ENCODE data around the gene EXT2. TPM values are rescaled to one million over a fixed set of nuclear protein-coding genes. Genes with fewer than 3 reads are reported as not detected.

The EXT2 gene
- total and polyA plus RNA-seq, 2 of the 13 experiments (the other 11 are each of a cell fraction or from before 2014, with no cell fraction given) = 61.5 to 68.7 TPM

- DNase-seq (ENCODE audit: low spot score) (no peak), ATAC-seq (no peak), FAIRE-seq (no peak)
- Histone ChIP-seq H3K4me2 (ENCODE audit: low read depth, low read length) (no peak overlapping the region), H3K9ac (ENCODE audit: insufficient read depth, low read depth, low read length) (no peak overlapping the region), H3K9me3 (ENCODE audit: low read length) (no peaks in the 10 kb centered on the region), H3K79me2 (ENCODE audit: insufficient read depth, low read length) (no peaks in the 10 kb centered on the region), H3K4me3 (replicated peaks in 1 of 3; ENCODE audit: insufficient read depth in 1 of 3, low read depth in 2 of 3, low read length in 3 of 3) (no peak overlapping the region), H3K4me1 (ENCODE audit: insufficient read depth, low read length) (no peaks in the 10 kb centered on the region), H2AFZ (ENCODE audit: low read length) (no peak overlapping the region), H3K27ac (ENCODE audit: extremely low read length, insufficient read depth, low read length) (no peak overlapping the region), H4K20me1 (ENCODE audit: insufficient read depth, low read length) (no peaks in the 10 kb centered on the region), H3K36me3 (replicated peaks in 1 of 2; ENCODE audit: control insufficient read depth in 1 of 2, insufficient read depth in 2 of 2, low read length in 2 of 2) (no peaks in the 10 kb centered on the region), H3K27me3 (ENCODE audit: control insufficient read depth in 1 of 2, insufficient read depth in 2 of 2, low read length in 2 of 2) (no peaks in the 10 kb centered on the region)
- intact Hi-C loops (cut with micrococcal nuclease; ENCODE audit: unreplicated experiment) (no loop called here), in situ Hi-C loops (cut with HindIII; ENCODE audit: extremely low pct_ligation_motif_present, low pct_unique_long_range_greater_than_20kb) (no loop called here)
- ChIA-PET POLR2A (no interaction called here), CTCF (ENCODE audit: low intra/inter-chr PET ratio, low total read pairs) (no interaction called here)
- TF ChIP-seq BATF2 (CRISPR knock-in tag; IDR thresholded peaks at IDR 0.05) (no peak), NR2F1 (CRISPR knock-in tag; IDR thresholded peaks at IDR 0.05) (no peak)
- WGBS (ENCODE audit: low lambda C conversion rate) = 95% methylated on average over 3 of the region's 3 CpGs
- no TSS peak for BruUV-seq (replicated peaks)
Observed at GRCh38 chr11:44221456-44221855, 126.0 kb downstream of the EXT2 start.

GRCh38 chr11:44221992-44222391 lies 126.5 kb downstream of the EXT2 start:
- no peak for TF ChIP-seq TAF1 (CRISPR knock-in tag; IDR thresholded peaks at IDR 0.05)
- no peak for TF ChIP-seq ZNF331 (CRISPR knock-in tag; IDR thresholded peaks at IDR 0.05)
- no peak for TF ChIP-seq CREB1 (IDR thresholded peaks at IDR 0.05)
- no peak for TF ChIP-seq CREB1 (CRISPR knock-in tag; IDR thresholded peaks at IDR 0.05)
- TF ChIP-seq ZSCAN12 (CRISPR knock-in tag; IDR thresholded peaks at IDR 0.05) = no peak
- no peak for TF ChIP-seq CSRNP2 (CRISPR knock-in tag; conservative IDR thresholded peaks at IDR 0.05; ENCODE audit: low read depth)
- TF ChIP-seq ZNF441 (CRISPR knock-in tag; IDR thresholded peaks at IDR 0.05; ENCODE audit: borderline replicate concordance) = no peak
- no peak for TF ChIP-seq ZFP1 (CRISPR knock-in tag; IDR thresholded peaks at IDR 0.05)
- TF ChIP-seq ZNF354B (CRISPR knock-in tag; IDR thresholded peaks at IDR 0.05) = no peak
- TF ChIP-seq TCF7 (IDR thresholded peaks at IDR 0.05; ENCODE audit: low read depth) = no peak
- Histone ChIP-seq H3K79me2 (ENCODE audit: insufficient read depth, low read length) (no peaks in the 10 kb centered on the region), H3K4me1 (ENCODE audit: insufficient read depth, low read length) (no peaks in the 10 kb centered on the region), H3K4me3 (replicated peaks in 1 of 3; ENCODE audit: insufficient read depth in 1 of 3, low read depth in 2 of 3, low read length in 3 of 3) (no peak overlapping the region), H3K27ac (ENCODE audit: extremely low read length, insufficient read depth, low read length) (no peak overlapping the region), H3K4me2 (ENCODE audit: low read depth, low read length) (no peak overlapping the region), H3K36me3 (replicated peaks in 1 of 2; ENCODE audit: control insufficient read depth in 1 of 2, insufficient read depth in 2 of 2, low read length in 2 of 2) (no peaks in the 10 kb centered on the region), H3K9ac (ENCODE audit: insufficient read depth, low read depth, low read length) (no peak overlapping the region), H2AFZ (ENCODE audit: low read length) (no peak overlapping the region), H3K9me3 (ENCODE audit: low read length) (no peaks in the 10 kb centered on the region), H3K27me3 (ENCODE audit: control insufficient read depth in 1 of 2, insufficient read depth in 2 of 2, low read length in 2 of 2) (no peaks in the 10 kb centered on the region), H4K20me1 (ENCODE audit: insufficient read depth, low read length) (no peaks in the 10 kb centered on the region)
- 94% methylated on average over 2 of the region's 2 CpGs for WGBS (ENCODE audit: low lambda C conversion rate)
- ChIA-PET POLR2A (no interaction called here), CTCF (ENCODE audit: low intra/inter-chr PET ratio, low total read pairs) (no interaction called here)
- ATAC-seq (no peak), DNase-seq (ENCODE audit: low spot score) (no peak), FAIRE-seq (no peak)
- intact Hi-C loops (cut with micrococcal nuclease; ENCODE audit: unreplicated experiment) = no loop called here
- BruUV-seq (replicated peaks) = no TSS peak
- in situ Hi-C loops (cut with HindIII; ENCODE audit: extremely low pct_ligation_motif_present, low pct_unique_long_range_greater_than_20kb) = no loop called here
